Coronary artery (tissue), 2 donors: ENCODE data around the gene ARL15.

ENCODE experiments used
- DNase-seq: peaks from one replicate; pipeline ENCODE4 v3.0.0-alpha.2; 2017; ENCODE audit warnings: low spot score
- H3K27ac ChIP-seq, 2 donors: fragments of 200-600 bp; sonication (generic); one replicate each; pipeline ENCODE4 v1.5.1; 2016 to 2019
- H3K4me3 ChIP-seq: fragments of 200-600 bp; sonication (generic); 2 replicates; pipeline ENCODE4 v1.5.1; 2016; ENCODE audit warnings: mild to moderate bottlenecking, moderate library complexity
- CTCF ChIP-seq: fragments of 200-600 bp; sonication (generic); IDR thresholded peaks from one replicate; pipeline ENCODE4 v1.5.1; 2019; ENCODE audit warnings: antibody characterized with exemption

ARL15 gene

DNA sequence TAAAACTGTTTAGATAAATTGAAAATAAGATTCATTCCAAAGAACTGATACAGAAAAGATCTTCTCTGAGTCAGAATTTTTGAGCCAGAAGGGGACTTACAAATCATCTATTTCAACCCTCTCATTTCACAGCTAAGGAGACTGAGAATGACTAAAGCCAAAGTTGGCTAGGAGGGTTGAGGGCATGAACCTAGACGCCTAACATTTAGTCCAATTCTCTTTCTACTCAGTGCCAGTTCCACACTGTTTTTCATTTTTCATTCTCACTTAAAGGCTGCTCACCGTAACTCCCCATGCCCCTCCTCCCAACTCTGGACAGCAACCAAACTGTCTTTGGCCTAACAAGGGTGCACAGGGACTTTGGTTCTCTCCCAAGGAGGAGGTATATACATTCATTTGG lies 386.0 kb downstream of the ARL15 start:
- Histone ChIP-seq H3K4me3 (no peak overlapping the region), H3K27ac (no peak overlapping the region)
- no peak for DNase-seq
- TF ChIP-seq CTCF, result no peak

DNA sequence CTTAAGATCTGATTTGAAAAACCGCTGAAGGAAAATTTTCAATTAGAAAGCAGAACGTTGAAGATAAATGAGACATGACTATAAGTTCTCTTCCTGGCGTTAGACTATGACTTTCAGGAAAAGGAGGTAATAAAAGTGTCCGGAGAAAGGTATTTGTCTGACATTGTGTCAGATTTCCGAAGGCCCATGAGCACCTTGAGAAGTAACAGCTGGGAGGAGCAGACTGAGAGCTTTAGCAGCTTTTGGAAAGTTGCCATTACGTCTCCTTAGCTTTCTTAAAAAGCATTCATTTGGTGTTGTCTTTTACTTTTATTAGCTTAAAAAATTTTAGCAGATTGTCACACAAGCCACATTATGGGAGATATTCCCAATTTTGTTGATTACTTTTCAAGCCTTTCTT lies 386.4 kb downstream of the ARL15 start:
- no peak overlapping the region for H3K27ac ChIP-seq
- TF ChIP-seq CTCF, result no peak

GRCh38 chr5:53922508-53923498 lies 387.6 kb downstream of the ARL15 start:
- no peak overlapping the region for H3K27ac ChIP-seq
- no peak for TF ChIP-seq CTCF
- DNase-seq, result no peak

More for the DNA sequence above, 386.4 kb downstream of the ARL15 start:
- no peak overlapping the region for H3K4me3 ChIP-seq
- DNase-seq, result no peak

DNA sequence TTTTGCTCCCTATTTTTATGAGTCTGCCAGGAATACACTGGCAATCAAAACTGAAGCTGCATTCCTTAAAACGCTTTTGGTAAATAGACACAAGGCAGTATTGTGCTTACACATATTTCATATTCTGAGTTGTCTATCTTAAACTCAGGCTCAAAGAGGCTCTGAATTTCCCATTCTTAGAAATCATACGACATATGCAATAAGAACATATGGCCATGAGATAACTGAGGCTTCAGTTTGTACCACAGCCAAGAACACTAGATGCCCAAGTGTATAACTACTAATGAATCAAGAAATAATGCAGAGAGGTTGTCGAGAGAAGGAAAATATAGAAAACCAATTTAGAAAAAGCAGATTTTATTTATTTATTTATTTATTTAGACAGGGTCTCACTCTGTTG lies 392.5 kb downstream of the ARL15 start:
- H3K4me3 ChIP-seq, result no peak overlapping the region
- DNase-seq, result no peak
- no peak for TF ChIP-seq CTCF

More at GRCh38 chr5:53922508-53923498, 387.6 kb downstream of the ARL15 start:
- H3K4me3 ChIP-seq, result no peak overlapping the region

DNA sequence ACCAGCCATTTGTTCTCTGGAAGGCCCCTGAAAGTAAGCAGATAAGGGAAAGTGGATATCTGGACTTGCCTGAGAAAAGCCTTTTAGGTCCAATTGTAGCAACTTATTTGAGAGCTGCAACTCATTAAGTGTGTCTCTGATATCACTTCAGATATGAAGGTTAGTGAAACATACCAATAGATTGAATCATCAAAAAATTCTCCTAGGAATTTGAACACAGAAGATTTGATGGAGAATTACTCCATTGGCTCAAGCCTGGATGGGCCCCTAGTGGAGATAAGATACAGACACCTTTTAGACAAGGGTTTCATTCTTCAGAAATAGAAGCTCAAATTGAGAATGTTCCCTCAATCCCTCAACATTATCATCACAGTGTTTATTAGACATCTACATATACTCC lies 393.3 kb downstream of the ARL15 start:
- TF ChIP-seq CTCF, result no peak
- Histone ChIP-seq H3K4me3 (no peak overlapping the region), H3K27ac (no peak overlapping the region)
- DNase-seq, result no peak

More for the DNA sequence above, 392.5 kb downstream of the ARL15 start:
- H3K27ac ChIP-seq, result no peak overlapping the region

- no peak for DNase-seq
- no peak for TF ChIP-seq CTCF
- H3K4me3 ChIP-seq, result no peak overlapping the region
- H3K27ac ChIP-seq, result no peak overlapping the region
These were observed 395.3 kb downstream of the ARL15 start for GRCh38 chr5:53915120-53915519.

DNA sequence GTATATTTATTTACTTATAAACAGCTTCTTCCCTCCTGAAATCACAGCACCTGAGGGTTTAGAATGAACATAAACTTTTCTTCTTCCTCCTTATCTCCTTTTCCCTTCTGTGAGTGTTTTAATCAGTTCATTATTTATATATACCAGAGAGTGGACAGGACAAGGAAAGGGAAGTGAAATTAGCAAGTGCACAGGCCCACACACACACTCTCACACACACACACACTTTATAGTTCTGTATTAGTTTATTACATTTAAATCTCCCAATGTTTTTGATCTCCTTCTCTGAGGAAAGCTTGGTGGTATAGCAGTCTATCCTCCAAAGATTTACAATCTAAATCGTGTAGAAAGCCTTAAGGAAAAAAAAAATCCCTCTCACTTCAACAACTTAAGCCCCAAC lies 396.4 kb downstream of the ARL15 start:
- no peak for TF ChIP-seq CTCF
- Histone ChIP-seq H3K27ac (no peak overlapping the region), H3K4me3 (no peak overlapping the region)
- no peak for DNase-seq
